NCI-H82 (cell line): ENCODE results near the gene YAE1.
A peak's percentile ranks its signal among the peaks of the same experiment; 100 is the strongest.

Source experiments
- DNase-seq: peaks from one replicate; lab custom pipeline; 2025; lab: John Stamatoyannopoulos, UW

Gene YAE1

DNA sequence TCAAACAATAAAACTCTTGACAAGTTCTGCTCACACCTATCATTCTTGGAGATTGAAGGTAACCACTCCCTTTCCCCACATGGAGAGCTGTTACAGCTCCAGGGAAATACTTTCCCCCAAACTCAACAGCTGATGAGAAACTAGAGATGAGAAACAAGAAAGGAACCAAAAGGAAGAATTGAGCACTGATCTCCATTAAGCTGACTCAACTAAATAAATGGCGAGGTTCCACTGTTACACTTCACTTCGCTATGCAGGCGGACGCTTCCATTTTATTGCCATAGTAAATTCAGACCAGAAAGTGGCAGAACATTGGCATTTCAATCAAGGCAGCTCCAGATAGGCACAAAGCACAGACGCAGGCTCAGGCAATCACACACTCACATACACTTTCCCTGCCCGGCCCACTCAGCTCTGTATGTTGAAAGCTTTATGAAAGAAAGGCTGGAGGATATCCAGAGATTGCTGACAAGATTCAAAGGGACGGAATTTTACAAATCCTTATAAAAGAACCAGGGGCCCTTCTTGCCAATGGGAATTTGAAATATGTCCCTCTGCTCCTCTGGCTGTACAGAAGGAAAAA, 11.5 kb upstream of the YAE1 start:
- no peak for DNase-seq

DNA sequence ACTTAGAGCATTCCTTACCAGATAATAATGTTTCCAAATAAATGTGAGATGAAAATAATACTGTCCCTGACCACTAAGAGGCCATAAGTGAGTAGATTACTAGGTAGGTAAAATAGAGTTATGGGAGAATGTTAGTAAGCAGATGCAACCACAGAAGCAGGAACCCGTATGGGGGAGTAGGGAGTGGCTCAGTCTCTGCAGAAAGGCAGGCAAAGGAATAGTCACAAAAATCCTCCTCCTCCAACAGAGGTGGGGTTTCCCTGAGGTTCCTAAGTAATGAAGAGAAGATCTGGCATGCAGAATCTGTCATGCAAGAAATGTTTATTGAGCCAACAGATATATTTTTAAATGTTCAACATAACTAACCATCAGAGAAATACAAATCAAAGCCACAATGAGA, 9.0 kb upstream of the YAE1 start:
- no peak for DNase-seq

DNA sequence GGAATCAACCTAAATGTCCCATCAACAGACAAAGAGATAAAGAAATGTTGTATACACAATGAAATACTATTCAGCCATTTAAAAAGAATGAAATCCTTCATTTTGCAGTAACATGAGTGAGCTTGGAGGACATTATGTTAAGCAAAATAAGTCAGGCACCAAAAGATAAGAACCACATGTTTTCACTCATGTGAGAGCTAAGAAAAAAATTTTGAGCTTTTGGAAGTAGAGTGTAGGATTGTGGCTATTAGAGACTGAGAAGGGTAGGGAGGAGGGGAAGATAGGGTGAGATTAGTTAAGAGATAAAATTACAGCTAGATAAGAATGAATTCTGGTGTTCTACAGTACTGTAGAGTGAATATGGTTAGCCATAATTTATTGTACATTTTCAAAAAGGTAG, 8.3 kb upstream of the YAE1 start:
- no peak for DNase-seq

DNA sequence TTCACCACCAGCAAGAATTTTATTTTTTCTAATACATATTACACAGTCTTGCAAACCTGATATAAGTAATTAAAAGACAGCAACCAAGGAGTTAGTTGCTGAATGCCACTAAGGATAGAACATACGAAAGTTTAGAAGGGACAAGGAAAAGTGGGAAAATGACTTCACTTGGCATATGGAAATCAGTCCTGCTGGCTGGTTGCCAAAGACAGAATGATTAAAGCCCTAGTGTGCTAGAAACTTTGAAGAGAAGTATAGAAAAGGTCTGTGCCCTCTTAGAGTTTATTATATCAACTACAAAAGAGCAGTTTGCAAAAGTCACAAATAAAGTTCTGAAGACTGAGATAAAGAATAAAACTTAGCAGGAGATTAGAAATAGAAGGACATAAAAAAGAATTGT, 5.8 kb upstream of the YAE1 start:
- DNase-seq, result peak; percentile 56

DNA sequence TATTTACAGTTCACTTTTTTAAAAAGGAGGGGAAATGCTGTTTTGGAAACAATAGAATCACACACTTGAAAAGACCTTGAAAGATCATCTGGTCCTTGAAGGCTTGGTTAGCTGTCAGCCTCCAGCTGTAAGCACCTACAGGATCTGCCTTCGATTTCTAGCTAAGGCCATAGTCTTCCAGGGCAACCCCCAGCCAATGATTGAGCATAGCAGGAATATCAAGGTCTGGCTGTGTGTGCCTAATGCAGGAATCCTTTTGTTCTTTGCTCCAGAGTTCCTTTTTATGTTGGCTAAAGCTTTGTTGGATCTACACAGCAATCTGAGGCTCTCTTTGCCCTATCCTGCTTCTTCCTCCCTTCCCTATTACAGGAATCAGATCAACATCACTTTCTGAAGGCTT, 5.2 kb upstream of the YAE1 start:
- DNase-seq, result no peak

DNA sequence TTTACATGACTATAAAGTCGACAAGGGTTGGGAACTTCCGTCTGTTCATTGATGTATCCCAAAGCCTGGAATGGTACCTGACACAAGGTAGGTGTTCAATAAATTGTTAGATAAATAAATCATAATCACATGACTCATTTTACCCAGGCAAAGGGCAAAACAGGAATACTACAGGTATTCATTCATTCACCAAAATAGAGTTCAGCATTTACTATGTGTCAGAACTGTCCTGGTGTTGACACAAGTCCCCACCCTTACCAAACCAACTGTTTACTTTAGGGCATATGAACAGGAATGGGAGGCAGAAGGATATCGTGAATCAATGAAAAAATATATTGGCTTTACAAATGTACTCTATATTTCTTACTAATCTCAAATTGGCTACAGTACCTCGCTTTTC, 666 bp upstream of the YAE1 start:
- no peak for DNase-seq

DNA sequence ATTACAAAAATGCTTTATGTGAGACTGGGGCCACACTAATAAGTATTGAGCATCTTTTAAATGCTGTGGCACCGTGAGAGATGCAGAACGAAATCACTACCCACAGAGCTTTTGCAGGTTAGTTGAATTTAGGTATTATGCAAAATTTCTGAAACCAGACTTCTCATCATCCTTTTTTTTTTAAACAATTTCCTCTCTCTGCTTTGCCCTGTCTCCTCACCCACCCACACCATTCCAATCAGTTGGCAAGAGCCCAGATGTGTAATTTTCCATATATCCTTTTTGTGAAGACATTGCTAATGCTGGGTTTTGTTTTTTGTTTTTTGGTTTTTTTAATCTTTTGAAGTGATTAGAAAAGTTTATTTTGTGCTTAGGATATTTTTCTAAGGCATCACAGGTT, 1.1 kb downstream of the YAE1 start:
- no peak for DNase-seq

DNA sequence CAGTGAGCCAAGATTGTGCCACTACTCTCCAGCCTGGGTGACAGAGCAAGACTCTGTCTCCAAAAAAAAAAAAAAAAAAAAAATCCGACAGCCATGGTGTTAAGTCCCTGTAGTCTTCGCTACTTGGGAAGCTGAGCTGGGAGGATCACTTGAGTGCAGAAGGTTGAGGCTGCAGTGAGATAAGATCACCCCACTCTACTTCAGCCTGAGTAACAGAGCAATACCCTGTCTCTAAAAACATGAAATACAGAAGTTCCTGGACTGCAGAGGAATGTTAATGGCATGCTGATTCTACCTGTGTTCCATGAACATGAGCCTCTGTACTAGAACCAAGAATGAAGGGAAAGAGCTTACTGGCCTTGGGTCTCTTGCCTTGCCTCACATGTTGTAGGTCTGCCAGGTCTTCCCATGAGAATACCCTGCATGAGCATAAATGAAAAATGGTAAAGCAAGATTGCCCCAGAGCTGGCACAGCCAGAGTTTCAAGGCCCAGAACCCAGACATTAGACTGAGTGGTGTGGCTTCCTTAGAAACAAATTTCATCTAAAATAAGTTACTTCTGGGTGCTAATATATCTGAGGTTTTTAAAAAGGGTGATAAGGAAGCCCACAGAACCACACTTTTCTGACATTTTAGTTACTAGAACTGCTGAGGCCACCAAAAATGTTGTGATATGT, 8.6 kb downstream of the YAE1 start:
- no peak for DNase-seq

DNA sequence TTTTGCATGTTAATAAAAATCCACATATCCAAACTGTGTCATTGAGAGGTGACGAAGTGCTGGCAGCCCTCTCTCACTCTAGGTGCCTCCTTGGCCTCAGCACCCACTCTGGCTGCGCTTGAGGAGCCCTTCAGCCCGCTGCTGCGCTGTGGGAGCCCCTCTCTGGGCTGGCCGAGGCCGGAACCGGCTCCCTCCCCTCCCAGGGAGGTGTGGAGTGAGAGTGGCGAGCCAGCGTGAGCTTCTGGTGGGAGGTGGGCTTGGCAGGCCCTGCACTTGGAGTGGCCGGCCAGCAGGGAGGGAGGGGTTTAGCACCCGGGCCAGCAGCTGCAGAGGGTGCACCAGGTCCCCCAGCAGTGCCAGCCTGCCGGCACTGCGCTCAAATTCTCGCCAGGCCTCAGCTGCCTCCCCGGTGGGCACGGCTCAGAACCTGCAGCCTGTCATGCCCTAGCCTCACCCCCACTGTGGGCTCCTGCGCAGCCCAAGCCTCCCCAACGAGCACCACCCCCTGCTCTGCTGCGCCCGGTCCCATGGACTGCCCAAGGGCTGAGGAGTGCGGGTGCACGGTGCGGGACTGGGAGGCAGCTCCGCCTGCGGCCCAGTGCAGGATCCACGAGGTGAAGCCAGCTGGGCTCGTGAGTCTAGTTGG, 11.1 kb downstream of the YAE1 start:
- DNase-seq, result no peak

DNA sequence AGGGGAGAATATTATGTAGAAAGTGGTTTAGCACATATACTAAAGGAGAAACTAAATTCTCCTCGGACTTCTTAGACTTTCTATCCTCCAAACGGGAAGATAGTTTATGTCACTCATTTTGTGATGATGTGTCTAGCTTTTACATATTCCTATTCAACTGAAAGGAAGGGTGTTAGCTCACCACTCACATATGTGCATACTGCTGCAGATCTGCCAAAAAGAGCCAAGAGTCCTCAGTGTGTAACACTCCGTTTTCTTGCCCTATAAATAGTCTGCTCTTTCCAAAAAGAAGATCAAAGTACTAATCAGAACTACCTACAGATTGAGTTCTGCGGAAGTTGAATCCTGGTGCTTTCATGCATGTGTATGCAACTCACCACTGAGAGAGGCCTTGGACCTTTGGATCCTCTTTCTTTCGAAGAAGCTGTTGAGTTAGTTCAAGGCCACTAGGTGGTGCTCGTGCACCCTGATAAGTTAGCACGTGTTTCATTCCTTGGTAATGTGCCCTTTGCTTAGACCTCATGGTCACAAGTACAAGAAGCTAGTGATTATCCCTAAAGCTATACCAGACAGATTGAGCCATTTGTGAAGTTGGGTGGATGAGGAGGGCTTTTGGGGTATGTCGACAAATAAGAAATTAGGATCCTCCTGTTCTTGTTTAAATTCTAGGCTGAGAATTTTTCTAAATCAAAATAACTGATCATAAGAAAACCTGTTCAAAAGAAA, 14.1 kb downstream of the YAE1 start:
- peak; percentile 97 for DNase-seq

DNA sequence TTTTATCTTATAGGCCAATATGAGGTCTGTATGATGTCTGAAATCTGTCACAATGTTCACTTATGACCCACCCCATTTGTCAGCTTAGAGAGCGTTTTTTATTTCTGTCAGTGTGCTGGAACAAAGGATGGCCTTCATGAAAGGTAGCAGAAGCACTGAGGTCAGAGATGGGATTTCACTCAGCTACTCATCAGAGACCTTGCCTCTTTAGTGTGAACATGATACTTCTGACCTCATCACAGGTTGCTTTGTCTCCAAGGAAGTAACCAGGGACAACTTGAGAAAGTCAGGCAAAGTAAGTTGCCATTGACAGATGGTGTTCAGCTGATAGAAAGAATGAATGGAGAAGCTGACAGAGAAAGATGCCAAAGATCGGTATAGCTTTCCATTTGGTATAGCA, 16.3 kb downstream of the YAE1 start:
- peak; percentile 19 for DNase-seq

DNA sequence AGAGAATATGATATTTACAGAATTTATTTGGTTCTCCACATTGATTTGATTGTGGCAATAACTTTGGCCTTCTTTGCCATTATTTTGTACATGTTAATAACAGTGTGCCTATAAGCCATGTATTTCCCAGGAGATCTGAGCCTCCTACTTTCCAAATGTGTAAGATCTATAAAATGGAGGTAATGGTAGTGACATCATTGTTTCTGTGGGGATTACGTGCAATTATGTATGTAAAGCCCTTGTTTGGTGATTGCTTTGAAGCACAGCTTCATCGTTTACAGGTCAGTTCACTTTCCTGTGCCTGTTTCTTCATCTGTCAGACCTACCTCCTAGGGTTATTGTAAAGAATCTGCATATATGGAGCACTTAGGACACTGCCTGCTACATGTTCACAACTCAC, 17.3 kb downstream of the YAE1 start:
- DNase-seq, result peak; percentile 13

DNA sequence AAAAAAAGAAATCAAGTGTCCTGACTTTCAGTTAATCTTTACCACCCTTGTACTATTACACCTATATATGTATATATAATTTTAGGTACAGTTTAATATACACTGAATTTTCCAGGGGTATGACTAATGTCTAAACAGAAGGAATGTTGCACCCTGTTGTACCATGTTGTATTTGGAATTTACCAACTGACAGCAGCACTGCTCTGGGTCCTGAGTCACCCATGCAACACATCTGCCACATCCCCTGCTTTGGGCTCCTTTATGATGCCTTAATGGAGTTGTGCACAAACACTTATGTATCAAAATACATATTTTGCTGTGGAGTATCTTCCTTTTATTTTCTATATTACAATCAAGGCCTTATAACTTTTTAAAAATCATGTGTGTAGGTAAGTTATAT, 21.2 kb downstream of the YAE1 start:
- DNase-seq, result no peak

DNA sequence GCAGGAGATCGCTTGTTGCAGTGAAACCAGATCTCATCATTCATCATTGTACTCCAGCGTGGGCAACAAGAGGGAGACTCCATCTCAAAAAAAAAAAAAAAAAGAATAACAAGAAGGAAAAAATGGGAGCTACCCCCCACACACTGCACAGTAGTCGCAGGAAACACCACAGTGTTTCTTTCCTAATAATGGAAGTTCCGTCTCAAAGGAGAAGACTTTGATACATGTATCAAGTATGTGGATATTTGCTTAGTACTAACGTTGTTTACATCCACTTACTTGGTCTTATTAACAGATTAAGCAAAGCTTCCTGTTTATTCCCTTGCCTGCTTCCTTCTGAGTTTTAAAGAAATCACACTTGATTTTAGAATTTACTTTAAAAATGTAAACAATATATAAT, 22.2 kb downstream of the YAE1 start:
- no peak for DNase-seq

DNA sequence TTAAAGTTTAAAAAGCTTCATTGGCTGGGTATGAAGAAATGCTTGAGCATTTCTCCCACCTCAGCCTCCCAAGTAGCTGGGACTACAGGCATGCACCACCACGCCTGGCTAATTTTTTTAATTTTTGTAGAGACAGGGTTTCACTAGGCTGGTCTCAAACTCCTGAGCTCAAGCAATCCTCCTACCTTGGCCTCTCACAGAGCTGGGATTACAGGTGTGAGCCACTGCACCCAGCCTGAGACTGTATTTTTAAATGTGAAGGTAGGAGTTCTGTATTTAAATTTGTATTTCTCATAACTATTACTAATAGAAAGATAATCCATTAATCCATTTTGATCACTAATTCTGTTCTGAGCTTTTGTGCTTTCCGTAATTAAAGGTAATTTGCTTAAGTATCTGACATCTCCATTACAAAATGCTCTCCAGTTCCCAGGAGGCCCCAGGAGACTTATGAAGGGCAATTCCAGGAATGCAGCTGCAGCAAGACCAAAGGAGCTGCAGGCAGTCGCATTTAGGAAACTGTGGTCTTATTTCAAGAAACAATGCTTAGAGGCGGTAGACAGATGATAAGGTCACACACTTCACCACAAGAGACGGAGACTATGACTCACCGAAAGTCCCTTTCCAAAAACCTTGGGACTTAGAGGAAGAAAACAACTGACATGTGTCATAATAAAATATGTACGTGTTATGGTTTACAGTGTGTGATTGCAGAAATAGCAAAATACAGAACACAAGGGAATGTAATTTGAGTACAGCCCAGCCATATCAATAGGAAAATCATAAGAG, 23.3 kb downstream of the YAE1 start:
- peak; percentile 83 for DNase-seq

DNA sequence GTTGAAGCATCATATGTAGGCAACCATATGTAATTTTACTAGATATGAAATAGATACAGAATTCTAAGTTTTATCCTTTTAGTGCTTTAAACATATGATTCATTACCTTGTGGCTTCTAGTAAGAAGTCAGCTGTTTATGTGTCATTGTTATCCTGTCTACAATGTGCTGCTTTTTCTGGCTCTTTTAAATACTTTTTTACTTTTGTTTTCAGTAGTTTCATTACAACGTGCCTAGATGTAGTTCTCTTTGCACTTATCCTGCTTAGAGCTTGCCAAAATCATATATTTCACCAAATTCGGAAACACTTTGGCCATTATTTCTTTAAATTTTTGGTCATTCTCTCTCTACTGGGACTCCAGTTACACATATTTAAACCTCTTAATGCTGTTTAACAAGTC, 26.4 kb downstream of the YAE1 start:
- no peak for DNase-seq

DNA sequence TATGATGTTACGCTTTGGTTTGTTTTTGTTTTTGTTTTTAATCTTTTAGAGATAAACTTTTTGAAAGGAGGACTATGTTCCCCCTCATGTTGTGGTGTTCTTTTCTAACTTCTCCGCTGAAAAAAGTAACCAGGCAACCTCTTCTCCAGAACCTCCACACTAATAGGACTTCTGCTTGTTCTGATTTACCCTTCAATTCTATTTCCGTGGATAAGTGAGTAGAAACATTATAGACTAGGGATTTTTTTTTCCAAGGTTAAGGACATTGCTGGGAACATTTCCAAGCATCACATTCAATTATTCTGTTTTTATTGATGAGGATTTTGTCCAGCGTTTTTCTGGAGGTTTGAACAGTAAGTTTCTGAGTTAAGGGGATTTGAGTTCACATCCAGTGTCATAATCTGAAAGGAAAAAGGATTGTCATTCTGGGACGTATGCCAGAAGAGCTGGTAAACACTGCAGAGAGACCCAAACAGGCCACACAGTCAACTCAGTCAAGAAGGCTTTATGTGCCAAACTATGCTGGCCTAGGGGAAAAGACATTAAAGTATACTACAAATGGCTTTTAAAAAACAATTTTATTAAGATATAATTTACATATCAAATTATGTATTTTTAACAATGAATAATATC, 28.9 kb downstream of the YAE1 start:
- peak; percentile 86 for DNase-seq

DNA sequence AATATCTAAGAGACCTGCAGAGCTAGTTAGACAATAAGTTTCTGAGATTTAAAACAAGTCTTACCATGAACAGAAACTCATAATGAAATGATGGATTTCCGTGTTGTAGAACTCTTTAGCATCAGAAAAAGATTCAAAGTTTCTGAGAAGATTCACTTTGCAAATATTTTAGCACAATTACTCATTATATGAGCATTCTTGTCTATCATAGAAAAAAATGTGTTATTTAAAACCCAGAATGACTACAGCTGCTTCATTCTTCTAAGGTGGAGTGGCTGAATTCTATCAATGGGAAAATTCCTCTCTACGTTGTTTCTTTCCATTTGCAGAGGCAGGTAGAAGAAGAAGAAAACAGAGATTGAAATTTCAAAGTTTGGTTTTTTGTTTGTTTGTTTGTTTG, 36.1 kb downstream of the YAE1 start:
- DNase-seq, result no peak

DNA sequence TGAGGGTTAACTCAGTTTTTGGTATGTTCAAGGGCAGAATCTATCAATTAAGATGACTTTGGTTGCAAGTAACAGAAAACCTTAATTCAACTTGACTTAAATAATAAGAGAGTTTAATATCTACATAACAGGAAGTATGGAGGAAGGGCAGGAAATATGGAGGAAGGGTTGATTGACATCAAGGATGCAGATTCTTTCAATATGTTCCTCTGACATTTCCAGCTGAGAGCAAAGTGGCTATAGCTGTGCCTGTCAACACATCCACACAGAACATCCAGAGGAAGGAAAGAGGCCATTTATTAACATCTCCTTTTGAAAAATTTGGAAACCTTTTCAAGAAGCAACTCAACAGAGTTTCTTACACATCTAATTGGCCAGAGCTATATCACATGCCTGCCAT, 37.7 kb downstream of the YAE1 start:
- no peak for DNase-seq

DNA sequence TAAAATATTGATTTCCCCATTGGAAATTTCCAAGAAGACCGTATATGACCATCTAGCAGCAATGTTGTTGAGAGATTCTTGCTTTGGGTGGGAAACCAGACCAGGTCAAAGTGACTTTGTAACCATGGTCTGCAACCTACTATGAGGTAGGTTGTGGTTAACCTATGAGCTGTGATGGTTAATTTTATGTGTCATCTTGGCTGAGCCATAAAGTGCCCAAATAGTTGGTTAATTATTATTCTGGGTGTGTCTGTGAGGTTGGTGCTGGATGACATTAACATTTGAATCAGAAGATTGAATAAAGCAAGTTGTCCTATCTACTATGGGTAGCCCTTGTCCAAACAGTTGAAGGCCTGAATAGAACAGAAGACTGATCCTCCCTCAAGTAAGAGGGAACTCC, 38.9 kb downstream of the YAE1 start:
- DNase-seq, result no peak

DNA sequence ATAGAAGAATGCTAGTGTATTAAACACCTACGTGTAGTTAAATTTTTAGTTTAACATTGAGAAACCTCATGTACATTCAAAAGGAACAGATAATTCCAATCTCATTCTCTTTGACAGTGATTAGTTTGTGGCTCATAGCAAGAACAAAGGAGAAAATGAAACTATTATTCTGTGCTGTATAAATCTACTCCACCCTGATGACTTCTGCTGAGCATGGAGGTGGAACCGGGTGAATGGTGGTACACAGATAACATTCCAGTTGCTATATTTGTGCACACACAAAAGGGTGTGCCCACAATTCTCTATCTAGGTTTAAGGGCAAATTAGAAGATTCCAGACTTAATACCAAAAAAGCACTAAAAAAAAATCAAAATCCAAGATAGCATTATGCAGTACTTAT, 40.1 kb downstream of the YAE1 start:
- DNase-seq, result no peak

DNA sequence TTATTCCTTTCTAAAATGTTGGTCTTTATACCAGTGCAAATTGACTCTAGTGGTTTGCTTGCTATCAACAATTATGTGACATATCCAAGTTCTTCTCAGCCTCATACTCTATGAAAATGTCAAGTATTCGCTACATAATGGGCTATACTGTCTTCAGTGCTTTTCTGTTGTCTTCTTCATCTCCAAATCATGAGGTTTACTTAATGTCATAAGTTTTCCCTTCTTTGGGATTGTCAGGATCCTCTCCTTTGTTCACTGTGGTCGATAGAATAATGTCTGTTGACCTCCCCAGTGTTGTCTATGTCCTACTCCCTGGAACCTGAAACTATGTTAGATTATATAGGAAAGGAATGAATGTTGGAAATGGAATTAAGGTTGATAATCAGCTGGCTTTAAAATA, 40.7 kb downstream of the YAE1 start:
- no peak for DNase-seq
